Measurements from ENCODE around the gene OLIG2.

DNA sequence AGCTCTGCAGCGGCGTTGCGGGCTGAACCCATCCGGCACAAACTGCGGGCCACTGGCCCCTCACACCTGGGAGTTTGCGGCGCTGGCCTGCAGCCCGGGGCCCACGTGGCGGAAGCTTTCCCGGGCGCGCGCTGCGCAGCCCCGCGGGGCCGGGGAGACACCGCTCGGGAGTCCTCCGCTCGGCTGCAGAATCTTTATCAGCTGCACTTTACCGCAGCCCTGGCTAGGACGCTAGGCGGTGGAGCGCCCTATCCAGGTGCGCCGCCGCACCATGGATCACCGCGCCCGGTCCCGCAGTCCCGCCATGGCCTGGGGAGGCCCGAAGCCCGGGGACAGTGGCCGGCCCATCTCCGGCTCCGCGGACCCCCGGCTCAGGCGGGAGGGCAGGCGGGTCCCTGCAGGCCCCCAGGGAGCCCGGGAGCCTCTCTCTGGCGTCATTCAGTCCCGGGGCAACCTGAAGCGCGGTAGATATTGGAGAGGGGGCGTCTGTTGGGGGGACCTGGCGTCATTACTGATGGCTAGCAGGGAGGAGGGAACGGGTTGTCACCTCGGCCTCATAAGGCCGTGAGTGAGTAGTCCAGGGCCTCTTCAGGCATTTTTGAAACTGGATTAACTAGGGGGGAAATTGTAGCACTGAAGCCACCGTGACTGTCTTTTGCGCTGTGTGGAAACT is 5.7 kb upstream of the OLIG2 start:
- TF ChIP-seq, protein P1, sequence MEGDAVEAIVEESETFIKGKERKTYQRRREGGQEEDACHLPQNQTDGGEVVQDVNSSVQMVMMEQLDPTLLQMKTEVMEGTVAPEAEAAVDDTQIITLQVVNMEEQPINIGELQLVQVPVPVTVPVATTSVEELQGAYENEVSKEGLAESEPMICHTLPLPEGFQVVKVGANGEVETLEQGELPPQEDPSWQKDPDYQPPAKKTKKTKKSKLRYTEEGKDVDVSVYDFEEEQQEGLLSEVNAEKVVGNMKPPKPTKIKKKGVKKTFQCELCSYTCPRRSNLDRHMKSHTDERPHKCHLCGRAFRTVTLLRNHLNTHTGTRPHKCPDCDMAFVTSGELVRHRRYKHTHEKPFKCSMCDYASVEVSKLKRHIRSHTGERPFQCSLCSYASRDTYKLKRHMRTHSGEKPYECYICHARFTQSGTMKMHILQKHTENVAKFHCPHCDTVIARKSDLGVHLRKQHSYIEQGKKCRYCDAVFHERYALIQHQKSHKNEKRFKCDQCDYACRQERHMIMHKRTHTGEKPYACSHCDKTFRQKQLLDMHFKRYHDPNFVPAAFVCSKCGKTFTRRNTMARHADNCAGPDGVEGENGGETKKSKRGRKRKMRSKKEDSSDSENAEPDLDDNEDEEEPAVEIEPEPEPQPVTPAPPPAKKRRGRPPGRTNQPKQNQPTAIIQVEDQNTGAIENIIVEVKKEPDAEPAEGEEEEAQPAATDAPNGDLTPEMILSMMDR (IDR thresholded peaks at IDR 0.05 in 4 of 5, conservative IDR thresholded peaks at IDR 0.05 in 1 of 5): no peak
- TF ChIP-seq POLR2A (IDR thresholded peaks at IDR 0.05): no peak

Measured in gastrocnemius medialis (tissue), 4 donors.